BJ (cell line): ENCODE measurements around the gene IMPDH1. TPM values are rescaled to one million over a fixed set of nuclear protein-coding genes. Genes with fewer than 3 reads are reported as not detected.

Source experiments
- CTCF ChIA-PET: fragments of 350-600 bp; formaldehyde crosslinking; extraction: SDS; loops from one replicate; lab custom pipeline; 2021; ENCODE audit warnings: antibody characterized with exemption, inconsistent platforms; lab: Yijun Ruan, JAX
- POLR2A ChIA-PET: fragments of 300-600 bp; sonication (Branson Sonifier 250); formaldehyde crosslinking; extraction: SDS; loops from one replicate; lab custom pipeline; 2021; ENCODE audit warnings: antibody characterized with exemption; lab: Charles Lee
- DNase-seq: peaks from one replicate; pipeline ENCODE4 v3.0.0-alpha.2; 2011; ENCODE audit warnings: low read depth
- H3K27me3 ChIP-seq: 2 replicates; pipeline ENCODE4 v1.6.0; 2011; ENCODE audit warnings: low read length; ENCODE audit not compliant: control insufficient read depth, insufficient read depth
- H3K36me3 ChIP-seq: 2 replicates; pipeline ENCODE4 v1.5.1; 2011; ENCODE audit warnings: low read length; ENCODE audit not compliant: control insufficient read depth, insufficient read depth
- H3K4me3 ChIP-seq: 2 replicates; pipeline ENCODE4 v1.5.1; 2011; ENCODE audit warnings: low read depth, mild to moderate bottlenecking, control low read depth, low read length
- CTCF ChIP-seq: IDR thresholded peaks from 2 replicates; pipeline ENCODE4 v1.5.1; 2011; ENCODE audit warnings: low read depth, mild to moderate bottlenecking, control low read depth, inconsistent platforms, low read length, moderate library complexity; ENCODE audit not compliant: insufficient read depth
- polyA plus RNA-seq: library from polyadenylated mRNA; depleted of rRNA; stranded (reverse); fragments of >200 nt; gene quantifications from 2 replicates; pipeline ENCODE4 v1.2.3, GENCODE V29; 2011

The IMPDH1 gene
- polyA plus RNA-seq, 1 experiment = 84.5 TPM

GRCh38 chr7:128450913-128451312 is 41.1 kb upstream of the IMPDH1 start:
- no peak for TF ChIP-seq CTCF
- ChIA-PET POLR2A (no interaction called here), CTCF (no interaction called here)
- Histone ChIP-seq H3K4me3 (no peak overlapping the region), H3K27me3 (no peaks in the 10 kb centered on the region), H3K36me3 (no peaks in the 10 kb centered on the region)
- no peak for DNase-seq

GRCh38 chr7:128450409-128450808 is 40.6 kb upstream of the IMPDH1 start:
- no peak for DNase-seq
- ChIA-PET CTCF (interaction anchor here (1.0 to 3.0 kb wide), 2 partner anchors 22 to 25 kb away, joined by 4 to 9 read pairs; no protein-coding TSS in a partner anchor), POLR2A (no interaction called here)
- TF ChIP-seq CTCF = no peak
- Histone ChIP-seq H3K27me3 (no peaks in the 10 kb centered on the region), H3K36me3 (no peaks in the 10 kb centered on the region), H3K4me3 (no peak overlapping the region)

GRCh38 chr7:128448751-128449302 is 39.0 kb upstream of the IMPDH1 start:
- no peaks in the 10 kb centered on the region for H3K36me3 ChIP-seq
- no peak for DNase-seq
- no peak for TF ChIP-seq CTCF
- no peaks in the 10 kb centered on the region for H3K27me3 ChIP-seq
- POLR2A ChIA-PET = no interaction called here
- CTCF ChIA-PET = interaction anchor here (1.0 to 3.0 kb wide), 2 partner anchors 11 to 23 kb away, joined by 3 to 9 read pairs; no protein-coding TSS in a partner anchor
- H3K4me3 ChIP-seq = no peak overlapping the region

GRCh38 chr7:128447941-128448564 is 38.3 kb upstream of the IMPDH1 start:
- no peak for DNase-seq
- Histone ChIP-seq H3K36me3 (no peaks in the 10 kb centered on the region), H3K27me3 (no peaks in the 10 kb centered on the region), H3K4me3 (no peak overlapping the region)
- ChIA-PET CTCF (interaction anchor here (1.0 to 3.0 kb wide), 3 partner anchors 12 to 23 kb away, joined by 3 to 9 read pairs (median 4); no protein-coding TSS in a partner anchor), POLR2A (no interaction called here)
- no peak for TF ChIP-seq CTCF

GRCh38 chr7:128446306-128446705 is 36.5 kb upstream of the IMPDH1 start:
- H3K27me3 ChIP-seq = no peaks in the 10 kb centered on the region; the same call in 1 of the 2 replicates
- ChIA-PET POLR2A (no interaction called here), CTCF (interaction anchor here (1.0 to 7.1 kb wide), 4 partner anchors 9 to 19 kb away, joined by 3 to 76 read pairs (median 5); partner anchors contain the start of gene HILPDA)
- no peaks in the 10 kb centered on the region for H3K36me3 ChIP-seq
- DNase-seq = no peak
- TF ChIP-seq CTCF = no peak
- H3K4me3 ChIP-seq = no peak overlapping the region
